SU-DHL-6 (cell line): ENCODE results near the gene MGAT4C.

Experiments used
- CTCF ChIP-seq: fragments of 200-600 bp; sonication (generic); IDR thresholded peaks from one replicate; pipeline ENCODE4 v1.5.1; 2017; ENCODE audit warnings: antibody characterized with exemption, mild to moderate bottlenecking, low read length, moderate library complexity; ENCODE audit not compliant: insufficient read depth, poor library complexity, severe bottlenecking
- EZH2phosphoT487 ChIP-seq: fragments of 200-600 bp; sonication (generic), shearing (Covaris generic); conservative IDR thresholded peaks from 2 replicates; pipeline ENCODE4 v1.6.1; 2018; ENCODE audit warnings: mild to moderate bottlenecking, antibody characterized with exemption, low read length, moderate library complexity, mixed read lengths

- no peak for TF ChIP-seq CTCF
- no peak for TF ChIP-seq EZH2phosphoT487
These were observed 118.3 kb downstream of the MGAT4C start for GRCh38 chr12:86137936-86138335.
